ENCODE measurements around the gene FOLR1.

Gene FOLR1

DNA sequence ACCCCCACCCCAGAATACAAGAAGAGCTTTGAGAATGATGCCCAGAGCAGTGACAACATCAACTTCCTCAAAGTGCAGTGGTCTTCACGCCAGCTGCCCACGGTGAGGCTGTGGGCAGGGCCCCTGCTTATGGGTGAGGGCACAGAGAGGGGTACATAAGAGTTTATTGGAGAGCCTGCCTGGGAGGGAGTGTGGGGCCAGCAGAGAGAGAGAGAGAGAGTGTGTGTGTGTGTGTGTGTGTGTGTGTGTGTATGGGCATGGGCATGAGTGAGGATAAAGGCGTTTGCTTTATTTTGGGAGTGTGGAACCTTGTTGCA, 42.5 kb downstream of the FOLR1 start:
- DNase-seq (ENCODE audit: low read depth in 2 of 3, low spot score in 2 of 3) = no peak

DNA sequence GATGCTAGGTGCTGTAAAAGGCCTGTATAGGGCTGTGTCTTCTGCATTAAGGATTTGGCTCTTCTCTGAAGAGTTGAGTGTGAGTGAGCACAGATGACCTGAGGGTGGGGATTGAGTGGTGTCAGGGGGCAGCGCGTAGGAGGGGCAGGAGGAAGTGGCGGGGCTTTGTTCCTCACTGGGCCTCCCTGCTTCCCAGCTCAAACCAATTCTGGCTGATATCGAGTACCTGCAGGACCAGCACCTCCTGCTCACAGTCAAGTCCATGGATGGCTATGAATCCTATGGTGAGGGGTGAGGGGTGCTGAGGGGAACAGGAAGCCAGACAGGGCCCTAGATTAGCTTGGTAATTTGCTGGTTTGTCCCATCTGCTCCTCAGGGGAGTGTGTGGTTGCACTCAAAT, 43.0 kb downstream of the FOLR1 start:
- no peak for DNase-seq (ENCODE audit: low read depth in 2 of 3, low spot score in 2 of 3)

DNA sequence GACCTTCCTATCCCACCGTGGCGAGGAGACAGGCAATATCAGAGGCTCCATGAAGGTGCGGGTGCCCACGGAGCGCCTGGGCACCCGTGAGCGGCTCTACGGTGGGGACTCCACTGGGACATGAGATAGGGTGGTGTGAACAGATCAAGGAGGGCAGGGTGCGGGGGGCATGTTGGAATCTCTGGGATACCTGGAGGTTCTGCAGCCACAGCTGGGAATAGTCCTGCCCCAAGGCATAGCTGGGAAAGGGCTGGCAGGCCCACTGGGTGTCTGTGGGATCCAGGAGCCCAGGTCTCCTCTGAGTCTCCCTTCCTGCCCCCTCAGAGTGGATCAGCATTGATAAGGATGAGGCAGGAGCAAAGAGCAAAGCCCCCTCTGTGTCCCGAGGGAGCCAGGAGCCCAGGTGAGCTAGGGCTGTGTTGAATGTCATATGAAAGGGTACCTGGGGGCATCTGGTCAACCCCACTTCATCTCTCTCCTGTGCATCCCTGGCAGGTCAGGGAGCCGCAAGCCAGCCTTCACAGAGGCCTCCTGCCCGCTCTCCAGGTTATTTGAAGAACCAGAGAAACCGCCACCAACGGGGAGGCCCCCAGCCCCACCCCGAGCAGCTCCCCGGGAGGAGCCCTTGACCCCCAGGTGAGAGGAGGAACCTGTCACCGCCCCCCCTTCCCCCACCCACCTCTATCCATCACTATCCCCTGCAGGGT, 43.6 kb downstream of the FOLR1 start:
- DNase-seq (ENCODE audit: low read depth in 2 of 3, low spot score in 2 of 3) = no peak

DNA sequence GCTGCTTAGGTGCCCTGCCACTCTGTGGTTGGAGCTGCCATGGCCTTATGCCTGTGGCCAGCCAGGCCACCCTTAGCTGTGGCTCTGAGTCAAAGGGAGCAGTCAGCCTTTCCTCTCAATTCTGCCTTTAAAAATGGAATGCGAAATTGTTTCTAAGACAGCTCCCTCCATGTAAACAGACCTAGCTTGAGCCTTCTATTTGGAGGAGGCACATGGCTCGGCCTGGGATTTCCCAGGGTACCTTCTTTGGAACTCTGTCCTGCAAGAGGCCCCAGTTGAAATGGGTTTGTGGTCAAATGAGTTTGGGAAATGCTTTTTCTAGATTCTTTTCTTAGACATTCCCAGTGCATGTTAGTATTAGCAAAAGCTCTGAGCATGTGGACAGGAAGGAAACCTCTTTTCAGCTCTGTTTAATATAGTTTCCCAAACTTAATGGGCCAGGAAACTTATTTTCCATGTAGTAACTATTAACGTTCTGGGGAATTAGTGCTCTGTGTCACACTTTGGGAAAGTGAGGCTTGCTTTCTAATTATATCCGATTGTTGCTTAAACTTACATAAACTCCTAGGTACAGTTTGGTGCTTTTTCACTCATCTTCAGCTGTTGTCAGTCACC, 44.2 kb downstream of the FOLR1 start:
- DNase-seq (ENCODE audit: low read depth in 2 of 3, low spot score in 2 of 3) = no peak

DNA sequence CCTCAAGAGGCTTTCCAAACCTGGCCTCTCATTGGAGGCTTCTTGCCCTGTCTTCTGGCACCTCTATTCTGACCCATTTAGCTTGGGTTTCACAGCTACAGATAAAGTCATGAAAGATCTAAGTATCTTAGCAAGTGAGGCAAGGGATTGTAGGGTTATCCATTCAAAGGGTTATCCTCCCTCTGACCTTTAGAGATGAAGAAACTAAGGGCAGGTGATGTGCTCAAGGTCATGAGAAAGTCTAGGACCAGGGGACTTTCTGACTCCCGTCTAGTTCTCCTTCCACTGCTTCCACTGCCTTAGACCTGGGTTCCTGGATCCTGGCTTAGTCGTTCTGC, 44.8 kb downstream of the FOLR1 start:
- no peak for DNase-seq (ENCODE audit: low read depth in 2 of 3, low spot score in 2 of 3)

DNA sequence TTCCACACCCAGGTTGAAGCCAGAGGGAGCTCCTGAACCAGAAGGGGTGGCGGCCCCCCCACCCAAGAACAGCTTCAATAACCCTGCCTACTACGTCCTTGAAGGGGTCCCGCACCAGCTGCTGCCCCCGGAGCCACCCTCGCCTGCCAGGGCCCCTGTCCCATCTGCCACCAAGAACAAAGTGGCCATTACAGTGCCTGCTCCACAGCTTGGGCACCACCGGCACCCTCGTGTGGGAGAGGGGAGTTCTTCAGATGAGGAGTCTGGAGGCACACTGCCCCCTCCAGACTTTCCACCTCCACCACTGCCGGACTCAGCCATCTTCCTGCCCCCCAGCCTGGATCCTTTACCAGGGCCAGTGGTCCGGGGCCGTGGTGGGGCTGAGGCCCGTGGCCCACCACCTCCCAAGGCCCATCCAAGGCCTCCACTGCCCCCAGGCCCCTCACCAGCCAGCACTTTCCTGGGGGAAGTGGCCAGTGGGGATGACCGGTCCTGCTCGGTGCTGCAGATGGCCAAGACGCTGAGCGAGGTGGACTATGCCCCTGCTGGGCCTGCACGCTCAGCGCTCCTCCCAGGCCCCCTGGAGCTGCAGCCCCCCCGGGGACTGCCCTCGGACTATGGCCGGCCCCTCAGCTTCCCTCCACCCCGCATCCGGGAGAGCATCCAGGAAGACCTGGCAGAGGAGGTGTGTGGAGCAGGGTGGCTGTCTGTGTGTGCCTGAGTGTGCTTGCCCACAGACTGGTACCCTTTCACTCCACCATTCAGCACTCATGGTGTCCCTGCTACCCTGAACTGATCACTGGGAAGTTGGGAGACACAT, 45.4 kb downstream of the FOLR1 start:
- no peak for DNase-seq (ENCODE audit: low read depth in 2 of 3, low spot score in 2 of 3)

DNA sequence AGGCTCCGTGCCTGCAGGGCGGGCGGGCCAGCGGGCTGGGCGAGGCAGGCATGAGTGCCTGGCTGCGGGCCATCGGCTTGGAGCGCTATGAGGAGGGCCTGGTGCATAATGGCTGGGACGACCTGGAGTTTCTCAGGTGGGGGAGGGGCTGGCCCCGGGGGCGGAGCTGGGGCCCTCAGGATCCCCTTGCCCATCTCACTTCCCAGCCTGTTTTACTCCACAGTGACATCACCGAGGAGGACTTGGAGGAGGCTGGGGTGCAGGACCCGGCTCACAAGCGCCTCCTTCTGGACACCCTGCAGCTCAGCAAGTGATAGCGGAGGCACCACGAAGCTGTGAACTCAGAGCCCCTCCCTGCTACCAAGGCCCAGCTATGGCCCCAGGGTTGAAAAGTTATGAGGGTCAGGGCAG, 46.1 kb downstream of the FOLR1 start:
- no peak for DNase-seq (ENCODE audit: low read depth in 2 of 3, low spot score in 2 of 3)

DNA sequence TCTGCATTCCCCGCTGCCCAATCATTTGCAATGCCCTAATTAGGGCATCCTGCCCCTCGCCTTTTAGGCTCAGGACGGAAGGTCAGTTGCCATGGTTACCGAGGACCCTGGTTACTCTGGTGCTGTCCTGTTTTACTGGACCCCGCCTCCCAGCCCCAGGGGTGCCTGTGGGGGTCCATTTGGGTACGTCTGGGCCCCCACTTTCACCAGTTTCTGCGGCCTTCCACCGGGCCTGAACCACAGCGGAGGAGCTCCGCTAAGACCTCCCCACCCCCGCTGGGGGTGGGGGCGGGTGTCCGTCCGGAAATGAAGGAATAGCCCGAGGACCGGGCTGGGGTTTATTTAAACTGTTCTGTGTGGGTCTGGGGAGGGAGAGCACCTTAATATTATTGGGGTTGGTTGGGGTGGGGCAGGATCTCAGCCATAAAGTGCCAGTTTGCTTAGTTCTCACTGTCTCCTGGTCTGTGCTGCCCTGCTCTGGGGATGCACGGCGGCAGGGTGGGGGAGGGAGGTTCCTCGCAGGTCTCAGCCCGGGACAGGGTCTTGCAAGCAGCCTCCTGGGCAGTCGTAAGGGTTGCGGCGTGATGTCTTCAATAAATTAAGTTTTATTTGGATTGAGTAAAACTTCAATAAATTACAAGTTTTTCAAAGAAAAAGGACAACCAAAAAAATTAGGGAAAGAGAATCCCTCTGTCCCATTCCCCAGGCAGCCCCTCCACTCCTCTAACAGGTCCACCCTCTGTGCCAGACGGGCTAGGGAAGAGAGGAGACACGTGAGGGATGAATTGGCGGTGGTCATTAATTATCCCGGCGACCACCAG, 46.8 kb downstream of the FOLR1 start:
- no peak for DNase-seq (ENCODE audit: low read depth in 2 of 3, low spot score in 2 of 3)

DNA sequence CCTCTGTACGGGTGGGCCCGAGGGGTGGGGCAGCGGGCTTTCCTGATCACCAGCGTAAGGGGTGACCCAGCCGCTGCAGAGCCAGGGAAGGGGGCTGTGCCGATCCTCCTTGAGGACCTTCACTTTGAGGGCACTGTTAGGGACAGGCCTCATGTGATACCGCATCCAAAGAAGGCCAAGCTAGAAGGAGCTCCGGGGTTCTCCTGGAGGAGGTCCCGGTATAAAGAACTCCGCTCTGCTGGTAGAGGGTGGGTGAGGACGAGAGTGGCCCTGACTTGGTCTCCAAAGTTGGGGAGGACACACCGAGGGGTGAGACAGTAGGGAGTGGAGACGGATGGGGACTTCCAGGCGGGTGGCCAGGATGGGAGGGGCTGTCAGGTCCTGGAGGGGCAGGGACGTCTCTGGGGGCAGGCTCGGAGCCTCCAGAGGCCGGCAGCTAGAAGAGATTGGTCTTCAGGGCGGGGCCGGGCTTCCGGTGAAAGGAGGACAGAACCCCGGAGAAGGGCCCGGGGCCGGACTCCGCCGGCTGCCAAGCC, 47.4 kb downstream of the FOLR1 start:
- DNase-seq (ENCODE audit: low read depth in 2 of 3, low spot score in 2 of 3) = no peak

DNA sequence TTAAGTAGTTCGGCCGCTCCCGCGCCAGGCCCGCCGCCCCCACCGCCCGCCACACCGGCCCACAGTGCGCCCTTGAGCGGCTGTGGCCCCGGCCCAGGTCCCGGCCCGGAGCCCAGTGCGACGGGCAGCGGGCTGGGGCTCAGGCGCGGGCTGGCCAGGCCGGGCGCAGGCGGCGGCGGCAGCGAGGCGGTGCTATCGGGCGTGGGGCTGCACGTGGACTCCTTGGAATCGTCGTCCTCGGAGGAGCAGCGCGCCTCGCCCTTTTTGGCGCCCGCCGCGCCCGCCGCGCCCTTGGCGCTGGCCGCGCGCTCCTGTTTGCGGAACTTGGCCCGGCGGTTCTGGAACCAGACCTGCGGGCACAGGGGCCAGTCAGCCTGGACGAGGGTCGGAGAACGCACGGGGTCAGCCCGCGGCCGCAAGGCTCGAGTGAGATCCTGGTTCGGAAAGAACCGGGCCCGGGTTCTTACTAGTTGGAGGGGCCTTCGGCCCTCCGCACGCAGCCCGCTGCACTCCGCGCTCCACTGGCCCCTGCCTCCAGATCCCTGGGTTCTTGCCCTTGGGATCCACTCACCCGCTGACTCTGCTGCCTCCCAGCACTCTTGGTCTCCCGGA, 48.0 kb downstream of the FOLR1 start:
- DNase-seq (ENCODE audit: low read depth in 2 of 3, low spot score in 2 of 3) = no peak

DNA sequence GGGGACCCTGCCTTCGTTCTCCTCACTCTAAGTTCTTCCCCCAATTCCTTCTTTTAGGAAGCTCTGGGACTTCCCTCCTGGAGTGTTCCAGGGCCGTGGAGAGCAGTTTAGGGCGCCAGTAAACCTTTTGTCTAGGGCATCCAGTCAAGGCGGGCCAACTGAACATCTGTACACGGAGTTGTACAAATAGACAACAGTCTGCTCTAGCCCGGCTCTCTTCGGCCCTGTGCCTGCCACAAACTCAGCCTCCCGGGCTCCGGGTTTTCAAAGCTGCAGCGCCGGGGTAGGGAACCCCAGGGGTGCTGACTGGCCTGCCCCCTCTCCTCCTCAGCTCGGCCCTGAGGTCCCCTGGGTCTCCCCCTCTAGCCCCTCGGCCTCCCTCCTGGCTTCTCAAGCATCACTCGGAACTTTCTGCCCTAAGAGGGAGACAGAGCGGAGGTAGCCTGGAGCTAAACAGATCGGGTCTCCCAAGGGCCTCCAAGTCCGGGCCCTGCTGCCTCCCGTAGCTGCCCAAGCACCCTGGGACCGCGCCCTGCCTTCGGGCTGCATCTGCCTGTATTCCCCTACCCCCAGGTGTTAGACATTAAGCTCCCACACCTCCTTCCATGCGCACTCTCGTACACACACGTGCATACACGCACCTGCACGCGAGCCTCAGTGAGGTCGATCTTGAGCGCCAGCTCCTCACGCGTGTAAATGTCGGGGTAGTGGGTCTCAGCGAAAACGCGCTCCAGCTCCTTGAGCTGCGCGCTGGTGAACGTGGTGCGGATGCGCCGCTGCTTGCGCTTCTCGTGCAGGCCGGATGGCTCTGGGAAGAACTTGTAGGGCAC, 48.7 kb downstream of the FOLR1 start:
- DNase-seq (ENCODE audit: low read depth in 2 of 3, low spot score in 2 of 3) = no peak

DNA sequence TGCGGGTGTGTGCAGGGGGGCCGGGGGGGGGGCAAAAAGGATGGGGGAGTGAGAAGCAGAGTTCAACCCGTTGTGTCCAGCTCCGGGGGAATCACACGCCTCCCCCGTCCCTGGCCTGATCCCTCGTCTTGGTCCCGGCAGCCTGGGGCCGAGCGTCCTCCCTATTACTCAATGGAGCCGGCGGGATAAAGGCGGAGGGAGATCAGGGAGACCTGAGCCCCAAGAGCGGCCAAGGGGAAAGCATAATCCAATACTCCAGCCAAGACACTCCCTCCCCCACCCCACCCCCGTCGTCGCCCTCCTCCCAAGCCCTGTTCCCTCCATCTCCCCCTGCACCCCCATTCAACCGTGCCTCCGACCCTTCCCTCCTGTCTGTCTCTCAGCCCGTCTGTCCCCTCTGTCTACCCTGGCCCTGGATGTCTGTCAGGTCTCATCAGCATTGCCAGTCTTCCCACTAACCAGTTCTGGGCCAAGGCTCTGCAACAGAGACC, 49.4 kb downstream of the FOLR1 start:
- DNase-seq (ENCODE audit: low read depth in 2 of 3, low spot score in 2 of 3) = no peak

DNA sequence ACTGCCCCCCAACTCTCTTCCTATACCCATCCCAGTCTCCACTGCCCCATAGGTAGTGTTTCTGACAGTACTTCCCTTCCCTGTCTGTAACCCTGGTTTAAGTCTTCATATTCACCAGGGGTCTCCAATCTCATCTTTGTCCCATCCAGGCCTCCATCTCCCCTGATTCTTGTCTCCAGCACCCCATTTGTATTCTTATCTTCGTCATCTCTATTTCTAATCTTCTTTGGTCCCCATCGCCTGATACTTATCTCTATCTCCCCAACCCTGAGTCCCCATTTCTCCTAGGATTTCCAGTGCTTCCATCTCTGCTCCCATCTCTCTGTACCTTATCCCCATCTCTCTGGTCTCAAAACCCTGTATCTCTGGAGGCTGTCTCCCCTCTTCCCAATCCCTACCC, 50.2 kb downstream of the FOLR1 start:
- DNase-seq (ENCODE audit: low read depth in 2 of 3, low spot score in 2 of 3) = no peak

DNA sequence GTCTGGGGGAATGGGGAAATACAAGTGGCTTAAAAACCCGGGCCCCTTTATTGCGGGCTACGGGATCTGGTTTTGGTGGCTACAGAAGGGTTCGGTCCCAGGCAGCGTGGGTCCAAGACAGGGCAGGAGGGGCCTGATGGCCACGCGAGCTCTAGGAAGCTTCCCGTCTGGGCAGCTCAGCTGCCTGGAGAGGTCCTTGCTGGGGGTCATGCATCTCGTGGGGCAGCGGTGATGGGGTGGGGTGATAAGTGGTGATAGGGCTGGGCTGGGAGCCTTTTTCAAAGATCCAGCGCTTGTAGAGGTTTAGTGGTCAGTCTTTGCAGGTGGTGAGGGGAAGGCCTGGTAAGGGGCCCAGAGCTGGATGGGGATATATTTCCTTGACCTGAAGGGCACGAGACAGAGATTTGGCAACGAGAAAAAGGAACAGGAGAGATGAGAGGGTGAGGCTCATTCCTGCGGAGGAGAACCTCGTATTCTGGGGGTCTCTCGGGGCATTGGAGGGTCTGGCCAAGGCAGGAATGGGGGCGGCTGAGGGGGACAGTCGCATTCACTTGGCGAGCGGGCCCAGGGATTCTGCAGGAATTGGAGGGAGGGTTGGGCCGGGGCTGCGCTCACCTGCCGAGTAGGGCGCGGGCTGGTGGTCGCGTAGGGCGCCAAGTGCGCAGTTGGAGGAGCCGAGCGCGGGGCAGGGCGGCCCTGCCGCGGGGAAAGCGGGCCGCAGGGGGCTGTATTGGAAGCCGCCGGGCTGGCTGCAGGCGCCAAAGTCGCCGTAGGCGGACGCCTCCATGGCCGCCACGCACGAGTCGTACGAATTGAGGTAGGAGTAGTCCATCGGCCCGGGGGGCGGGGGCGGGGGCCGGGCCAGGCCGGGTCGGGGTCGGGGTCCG, 51.5 kb downstream of the FOLR1 start:
- no peak for DNase-seq (ENCODE audit: low read depth in 2 of 3, low spot score in 2 of 3)

DNA sequence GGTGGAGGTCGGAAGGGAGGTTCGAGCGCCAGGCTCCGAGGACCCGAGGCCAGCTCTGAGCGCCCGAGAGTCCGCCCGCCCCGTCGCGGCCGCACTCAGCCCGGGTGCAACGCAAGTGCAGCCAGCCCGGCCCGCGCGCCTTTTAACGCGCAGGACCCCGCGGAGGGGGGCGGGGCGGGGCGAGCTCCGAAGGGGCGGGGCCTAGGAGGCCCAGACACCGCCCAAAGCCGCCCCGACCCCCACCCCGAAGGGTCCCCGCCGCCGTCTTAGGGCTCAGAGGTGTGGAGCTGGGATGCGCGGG, 52.1 kb downstream of the FOLR1 start, which contains the start of gene PHOX2A:
Gene PHOX2A (minus strand): TSS at position 117 of the 301 bp plus-strand sequence. CDS start 172 bp downstream, outside the sequence.
- DNase-seq (ENCODE audit: low read depth in 2 of 3, low spot score in 2 of 3) = no peak

DNA sequence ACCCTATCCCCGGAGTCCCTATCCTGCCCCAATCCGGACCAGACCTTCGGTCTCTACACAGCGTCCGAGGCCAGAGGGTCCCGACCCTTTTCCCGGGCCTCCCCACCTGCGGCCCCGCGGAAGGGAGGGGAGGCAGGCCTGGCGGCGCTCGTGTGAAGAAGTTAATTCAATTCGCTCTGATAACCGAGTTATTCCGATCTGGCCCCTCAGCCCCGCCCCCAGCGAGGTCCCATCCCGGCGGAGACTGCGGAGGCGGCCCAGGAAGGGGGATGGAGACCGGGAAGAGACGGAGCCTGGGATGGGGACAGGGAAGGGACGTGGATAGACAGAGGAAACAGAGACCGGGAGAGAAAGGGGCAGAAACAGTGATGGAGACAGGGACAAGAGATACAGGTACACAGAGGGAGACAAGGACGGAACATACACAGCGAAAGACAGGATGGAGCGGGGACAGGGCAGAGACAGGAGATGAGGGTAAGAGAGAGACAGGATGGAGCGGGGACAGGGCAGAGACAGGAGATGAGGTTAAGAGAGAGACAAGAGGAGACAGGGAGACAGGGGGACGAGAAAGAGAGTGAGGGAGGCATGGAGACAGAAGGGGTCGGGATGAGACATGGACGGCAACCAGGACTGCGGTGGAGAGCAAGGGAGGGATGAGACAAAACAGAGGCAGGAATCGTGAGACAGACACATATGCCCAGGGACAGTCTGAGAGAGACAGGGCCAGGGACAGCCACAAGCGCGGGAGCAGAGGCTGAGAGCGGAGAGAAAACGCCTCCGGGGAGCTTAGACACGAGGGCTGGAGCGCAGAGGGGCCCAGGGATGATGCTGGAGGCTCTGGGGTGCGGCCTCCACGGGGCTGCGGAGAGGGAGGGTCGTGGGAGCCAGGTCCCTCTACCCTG, 52.7 kb downstream of the FOLR1 start:
- DNase-seq (ENCODE audit: low read depth in 2 of 3, low spot score in 2 of 3) = no peak

DNA sequence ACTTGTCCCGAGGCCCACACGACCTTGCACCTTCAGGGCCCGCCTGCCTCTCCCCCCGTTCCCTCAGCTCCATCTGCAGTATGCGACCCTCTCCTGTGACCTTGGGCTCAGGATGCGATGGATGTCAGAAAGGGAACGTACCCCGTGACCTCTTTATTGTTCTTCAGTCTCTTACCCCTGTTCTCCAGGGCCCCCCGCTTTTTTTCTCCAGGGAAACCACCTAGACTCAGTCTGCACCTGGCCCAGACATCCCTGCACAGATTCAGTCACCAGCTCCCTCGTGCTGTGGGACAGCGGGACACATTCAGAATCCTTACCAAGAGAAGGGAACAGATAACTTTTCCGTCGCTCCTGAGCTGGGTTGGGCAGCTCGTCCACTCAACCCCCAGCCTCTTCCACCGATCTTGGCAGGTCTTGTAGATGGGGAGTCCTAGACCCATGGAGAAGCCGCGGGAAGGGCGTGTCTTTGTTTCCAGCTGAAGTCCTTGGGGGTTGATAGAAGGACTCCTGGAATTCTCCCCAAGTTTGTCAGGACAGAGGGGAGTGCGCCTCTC, 53.4 kb downstream of the FOLR1 start:
- no peak for DNase-seq (ENCODE audit: low read depth in 2 of 3, low spot score in 2 of 3)
